ENCODE measurements around the gene DGAT2. TPM values are rescaled to one million over a fixed set of nuclear protein-coding genes. Genes with fewer than 3 reads are reported as not detected.

Gene DGAT2
- total RNA-seq, 4 donors from 2014 or later: 2.1 to 4.9 (median 4.1) TPM

GRCh38 chr11:75821202-75821601 is 52.6 kb downstream of the DGAT2 start:
- Histone ChIP-seq H3K27me3 (no peaks in the 10 kb centered on the region), H3K27ac (no peak overlapping the region), H3K4me3 (no peak overlapping the region), H3K36me3 (no peaks in the 10 kb centered on the region), H3K9me3 (no peaks in the 10 kb centered on the region), H3K4me1 (peaks cover 22 to 29% of the 10 kb centered on the region in 2 donors)
- ATAC-seq (no peak), DNase-seq (no peak)
- in situ Hi-C loops (cut with MboI; ENCODE audit: low sequenced_read_pairs in 4 of 4) (no loop called here), intact Hi-C loops (cut with DNase I; ENCODE audit: low total_unique reads) (no loop called here)
- no peak for TF ChIP-seq POLR2A (IDR thresholded peaks at IDR 0.05)
- no peak for TF ChIP-seq CTCF (IDR thresholded peaks at IDR 0.05 in 4 of 5, conservative IDR thresholded peaks at IDR 0.05 in 1 of 5)

DNA sequence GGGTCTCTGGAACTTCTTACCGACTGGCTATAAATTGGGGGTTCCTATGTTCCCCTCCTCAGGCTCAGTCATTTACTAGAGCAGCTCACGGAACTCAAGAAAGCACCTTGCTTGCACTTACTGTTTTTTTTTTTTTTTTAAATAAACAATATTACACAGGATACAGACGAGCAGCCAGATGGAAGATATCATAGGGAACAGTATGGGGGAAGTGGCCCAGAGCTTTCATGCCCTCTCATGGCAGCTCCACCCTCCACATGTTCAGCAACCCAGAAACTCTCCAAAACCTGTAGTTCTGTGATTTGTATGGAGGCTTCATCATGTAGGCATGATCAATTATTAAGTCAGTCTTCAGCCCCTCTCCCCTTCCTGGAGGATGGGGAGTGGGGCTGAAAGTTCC is 54.0 kb downstream of the DGAT2 start:
- intact Hi-C loops (cut with DNase I; ENCODE audit: low total_unique reads): no loop called here
- H3K36me3 ChIP-seq: no peaks in the 10 kb centered on the region
- no peak overlapping the region for H3K4me3 ChIP-seq
- peaks cover 21 to 23% of the 10 kb centered on the region in 2 donors for H3K4me1 ChIP-seq
- H3K27me3 ChIP-seq: no peaks in the 10 kb centered on the region
- DNase-seq (no peak), ATAC-seq (no peak)
- no peak for TF ChIP-seq POLR2A (IDR thresholded peaks at IDR 0.05)
- in situ Hi-C loops (cut with MboI; ENCODE audit: low sequenced_read_pairs in 4 of 4): no loop called here
- H3K27ac ChIP-seq: peak overlapping the region in 1 of 4 donors; percentile 14
- H3K9me3 ChIP-seq: no peaks in the 10 kb centered on the region

DNA sequence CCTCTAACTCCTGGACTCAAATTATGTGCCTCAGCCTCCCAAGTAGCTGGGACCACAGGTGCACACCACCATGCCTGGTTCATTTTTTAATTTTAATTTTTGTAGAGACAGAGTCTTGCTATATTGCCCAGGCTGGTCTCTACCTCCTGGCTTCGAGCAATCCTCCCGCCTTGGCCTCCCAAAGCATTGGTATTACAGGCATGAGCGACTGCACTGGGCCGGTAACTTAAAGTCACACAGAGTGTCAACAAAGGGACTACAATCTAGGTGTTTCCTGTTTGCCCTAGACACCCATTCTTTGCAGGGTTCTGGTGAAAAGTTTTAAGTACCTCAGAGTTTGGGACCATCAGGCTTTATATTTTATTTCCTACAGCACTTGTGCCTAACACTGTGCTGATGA is 54.8 kb downstream of the DGAT2 start:
- Histone ChIP-seq H3K4me3 (no peak overlapping the region), H3K27ac (peak overlapping the region in 3 of 4 donors; percentile 48 to 87 (median 77)), H3K36me3 (no peaks in the 10 kb centered on the region), H3K27me3 (no peaks in the 10 kb centered on the region), H3K4me1 (peaks cover 20 to 28% of the 10 kb centered on the region in 2 donors), H3K9me3 (no peaks in the 10 kb centered on the region)
- in situ Hi-C loops (cut with MboI; ENCODE audit: low sequenced_read_pairs in 4 of 4): no loop called here
- no peak for ATAC-seq
- TF ChIP-seq CTCF (IDR thresholded peaks at IDR 0.05 in 4 of 5, conservative IDR thresholded peaks at IDR 0.05 in 1 of 5): no peak
- no peak for TF ChIP-seq POLR2A (IDR thresholded peaks at IDR 0.05)
- DNase-seq: no peak
- intact Hi-C loops (cut with DNase I; ENCODE audit: low total_unique reads): no loop called here

DNA sequence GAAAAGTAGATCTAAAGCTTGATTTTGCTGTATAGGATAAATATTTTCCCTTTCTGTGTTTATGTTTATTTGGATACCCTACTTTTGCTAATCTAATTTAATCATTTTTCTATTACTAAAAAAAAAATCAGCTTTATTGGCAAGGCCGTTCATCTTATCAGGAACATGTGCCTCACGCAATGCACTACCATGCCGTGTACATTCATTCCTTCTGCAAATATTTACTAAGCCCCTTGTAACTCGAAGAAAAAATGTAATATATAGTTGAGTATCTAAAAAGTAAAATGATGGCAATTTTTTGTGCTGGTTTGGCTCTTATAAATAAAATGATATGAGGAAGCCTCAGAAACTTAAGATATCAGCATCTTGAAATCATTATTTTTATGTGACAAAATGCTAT is 55.4 kb downstream of the DGAT2 start:
- intact Hi-C loops (cut with DNase I; ENCODE audit: low total_unique reads): no loop called here
- no peak for ATAC-seq
- in situ Hi-C loops (cut with MboI; ENCODE audit: low sequenced_read_pairs in 4 of 4): no loop called here
- no peaks in the 10 kb centered on the region for H3K36me3 ChIP-seq
- no peaks in the 10 kb centered on the region for H3K9me3 ChIP-seq
- H3K4me1 ChIP-seq: peaks cover 20 to 28% of the 10 kb centered on the region in 2 donors
- TF ChIP-seq POLR2A (IDR thresholded peaks at IDR 0.05) (no peak), CTCF (IDR thresholded peaks at IDR 0.05 in 4 of 5, conservative IDR thresholded peaks at IDR 0.05 in 1 of 5) (no peak)
- peak overlapping the region in 3 of 4 donors; percentile 48 to 87 (median 77) for H3K27ac ChIP-seq
- no peak for DNase-seq
- H3K4me3 ChIP-seq: no peak overlapping the region
- H3K27me3 ChIP-seq: no peaks in the 10 kb centered on the region

DNA sequence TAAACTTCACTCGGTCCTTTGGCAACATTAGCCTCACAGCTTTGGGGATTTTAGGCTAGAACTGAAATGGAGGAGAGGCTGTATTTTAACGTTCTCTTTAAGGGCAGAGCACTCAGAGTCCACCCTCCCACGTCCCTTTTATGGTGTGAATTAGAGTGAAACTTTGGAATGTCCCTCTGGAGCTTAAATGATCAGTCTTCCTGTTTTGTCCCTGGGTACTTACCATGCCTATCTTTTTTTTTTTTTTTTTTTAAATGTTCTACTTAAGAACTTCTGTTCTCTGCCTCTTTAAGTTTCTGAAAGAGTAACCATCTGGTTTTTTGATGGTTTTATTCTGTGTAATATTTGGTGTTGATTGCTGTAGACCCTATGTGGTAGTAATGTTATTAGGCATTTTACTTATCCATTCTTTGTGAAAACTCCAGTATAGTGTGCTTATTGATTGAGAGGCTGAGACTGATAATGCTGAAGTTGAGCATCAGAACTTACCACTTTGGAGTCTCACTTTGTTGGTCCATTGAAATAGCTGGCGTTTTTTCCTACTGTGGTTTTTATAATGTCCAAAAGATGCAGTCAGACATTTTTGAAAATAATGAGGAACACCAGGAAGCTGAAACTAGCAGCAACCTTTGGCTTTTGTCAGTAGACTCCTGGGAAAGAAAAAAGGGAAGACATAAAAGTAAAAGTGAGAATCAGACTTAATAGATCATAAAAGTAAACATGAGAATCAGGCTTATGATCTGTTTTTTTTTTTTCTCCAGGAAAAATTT is 58.1 kb downstream of the DGAT2 start:
- DNase-seq (no peak), ATAC-seq (peak; percentile 89 to 94)
- peaks cover 24 to 31% of the 10 kb centered on the region in 2 donors for H3K4me1 ChIP-seq
- H3K9me3 ChIP-seq: no peaks in the 10 kb centered on the region
- in situ Hi-C loops (cut with MboI; ENCODE audit: low sequenced_read_pairs in 4 of 4) (no loop called here), intact Hi-C loops (cut with DNase I; ENCODE audit: low total_unique reads) (no loop called here)
- TF ChIP-seq POLR2A (IDR thresholded peaks at IDR 0.05): peak in 1 of 2 donors; percentile 21
- no peak for TF ChIP-seq CTCF (IDR thresholded peaks at IDR 0.05 in 4 of 5, conservative IDR thresholded peaks at IDR 0.05 in 1 of 5)
- no peaks in the 10 kb centered on the region for H3K27me3 ChIP-seq
- H3K36me3 ChIP-seq: no peaks in the 10 kb centered on the region
- H3K27ac ChIP-seq: peak overlapping the region; percentile 70 to 87 (median 80)
- H3K4me3 ChIP-seq: peak overlapping the region; percentile 3 to 31 (median 27)

All from gastrocnemius medialis (tissue), 4 donors.